ENCODE results near the gene FHAD1. TPM values are rescaled to one million over a fixed set of nuclear protein-coding genes. Genes with fewer than 3 reads are reported as not detected.
"Not testable (repeated sequence)": the region's sequence is repeated elsewhere in the genome, so short reads cannot be mapped to it uniquely, and the experiment has no call there.

The FHAD1 gene
- total RNA-seq, 2 donors from 2014 or later, result 4.4 TPM; not detected in 1

GRCh38 chr1:15426492-15427279 lies 179.7 kb downstream of the FHAD1 start:
- H3K36me3 ChIP-seq, result peaks cover 11% of the 10 kb centered on the region
- H3K27ac ChIP-seq, result no peak overlapping the region
- no peak for TF ChIP-seq CTCF (IDR thresholded peaks at IDR 0.05)
- ATAC-seq (ENCODE audit: insufficient number of reproducible peaks, low FRiP score, low read depth) (no peak), DNase-seq (ENCODE audit: low spot score) (no peak)
- H3K4me1 ChIP-seq (ENCODE audit: control insufficient read depth in 1 of 2, low read depth in 2 of 2), result no peaks in the 10 kb centered on the region
- no peaks in the 10 kb centered on the region for H3K9me3 ChIP-seq
- H3K4me3 ChIP-seq, result no peak overlapping the region
- no peaks in the 10 kb centered on the region for H3K27me3 ChIP-seq (replicated peaks; ENCODE audit: insufficient read depth)

- ATAC-seq (ENCODE audit: insufficient number of reproducible peaks, low FRiP score, low read depth), result no peak
- H3K27ac ChIP-seq, result no peak overlapping the region
- no peak overlapping the region for H3K4me3 ChIP-seq
Observed at GRCh38 chr1:15427280-15427666, 180.2 kb downstream of the FHAD1 start.

GRCh38 chr1:15428252-15428651 lies 181.2 kb downstream of the FHAD1 start:
- not testable (repeated sequence) for DNase-seq (ENCODE audit: low spot score); H3K4me1 ChIP-seq (ENCODE audit: control insufficient read depth in 1 of 2, low read depth in 2 of 2); H3K9me3 ChIP-seq; H3K27ac ChIP-seq; ATAC-seq (ENCODE audit: insufficient number of reproducible peaks, low FRiP score, low read depth); H3K27me3 ChIP-seq (replicated peaks; ENCODE audit: insufficient read depth); H3K4me3 ChIP-seq
- peaks cover 11% of the 10 kb centered on the region for H3K36me3 ChIP-seq

More at GRCh38 chr1:15427280-15427666, 180.2 kb downstream of the FHAD1 start:
- no peaks in the 10 kb centered on the region for H3K27me3 ChIP-seq (replicated peaks; ENCODE audit: insufficient read depth)
- TF ChIP-seq CTCF (IDR thresholded peaks at IDR 0.05), result no peak
- no peaks in the 10 kb centered on the region for H3K9me3 ChIP-seq
- DNase-seq (ENCODE audit: low spot score), result no peak
- peaks cover 11% of the 10 kb centered on the region for H3K36me3 ChIP-seq
- no peaks in the 10 kb centered on the region for H3K4me1 ChIP-seq (ENCODE audit: control insufficient read depth in 1 of 2, low read depth in 2 of 2)

- no peak for ATAC-seq (ENCODE audit: insufficient number of reproducible peaks, low FRiP score, low read depth)
- H3K36me3 ChIP-seq, result peaks cover 11% of the 10 kb centered on the region
Observed at GRCh38 chr1:15428815-15429435, 181.9 kb downstream of the FHAD1 start.

GRCh38 chr1:15429701-15430149 lies 182.7 kb downstream of the FHAD1 start:
- Histone ChIP-seq H3K27ac (no peak overlapping the region), H3K36me3 (peaks cover 11% of the 10 kb centered on the region), H3K27me3 (replicated peaks; ENCODE audit: insufficient read depth) (no peaks in the 10 kb centered on the region), H3K4me3 (no peak overlapping the region), H3K4me1 (ENCODE audit: control insufficient read depth in 1 of 2, low read depth in 2 of 2) (no peaks in the 10 kb centered on the region), H3K9me3 (no peaks in the 10 kb centered on the region)
- ATAC-seq (ENCODE audit: insufficient number of reproducible peaks, low FRiP score, low read depth) (no peak), DNase-seq (ENCODE audit: low spot score) (no peak)
- TF ChIP-seq CTCF (IDR thresholded peaks at IDR 0.05), result no peak

More at GRCh38 chr1:15428815-15429435, 181.9 kb downstream of the FHAD1 start:
- no peak for DNase-seq (ENCODE audit: low spot score)
- Histone ChIP-seq H3K27ac (no peak overlapping the region), H3K4me3 (no peak overlapping the region), H3K9me3 (no peaks in the 10 kb centered on the region), H3K4me1 (ENCODE audit: control insufficient read depth in 1 of 2, low read depth in 2 of 2) (no peaks in the 10 kb centered on the region), H3K27me3 (replicated peaks; ENCODE audit: insufficient read depth) (no peaks in the 10 kb centered on the region)
- no peak for TF ChIP-seq CTCF (IDR thresholded peaks at IDR 0.05)
